HepG2 (cell line): Measurements from ENCODE around the gene INTS1. TPM values are rescaled to one million over a fixed set of nuclear protein-coding genes. Genes with fewer than 3 reads are reported as not detected.
A peak's percentile ranks its signal among the peaks of the same experiment; 100 is the strongest.

Source experiments
- ATM ChIP-seq: fragments of 450-650 bp; IDR thresholded peaks from 2 replicates; pipeline ENCODE4 v1.7.1; 2017; ENCODE audit warnings: mild to moderate bottlenecking, borderline replicate concordance
- DNMT1 ChIP-seq: sonication (generic); formaldehyde crosslinking; IDR thresholded peaks from 2 replicates; pipeline ENCODE4 v1.5.1; 2020; ENCODE audit warnings: mild to moderate bottlenecking, missing genetic modification reagents
- EED ChIP-seq: sonication (generic); formaldehyde crosslinking; IDR thresholded peaks from 2 replicates; pipeline ENCODE4 v1.5.0; 2020; ENCODE audit warnings: mild to moderate bottlenecking, missing genetic modification reagents
- MAFF ChIP-seq: IDR thresholded peaks from 2 replicates; pipeline ENCODE4 v1.6.1; 2011; ENCODE audit warnings: low read depth, low read length, improper control_type of control experiment
- MAZ ChIP-seq, 2 experiments: sonication (generic) in 1 of 2; formaldehyde crosslinking in 1 of 2; IDR thresholded peaks; 2 replicates each; pipeline versions ENCODE4 v1.5.0 to v1.6.1; 2012 to 2020; ENCODE audit warnings: low read depth in 2 of 2, mild to moderate bottlenecking in 2 of 2, borderline replicate concordance in 1 of 2, improper control_type of control experiment in 1 of 2, low read length in 1 of 2, missing genetic modification reagents in 1 of 2, moderate library complexity in 1 of 2
- NFKB2 ChIP-seq: sonication (generic); formaldehyde crosslinking; IDR thresholded peaks from 2 replicates; pipeline ENCODE4 v1.4.0; 2020; ENCODE audit warnings: missing genetic modification reagents, borderline replicate concordance
- NONO ChIP-seq, 2 experiments: fragments of 450-650 bp in 1 of 2; sonication (generic) in 1 of 2; formaldehyde crosslinking in 1 of 2; IDR thresholded peaks in 1 of 2; conservative IDR thresholded peaks in 1 of 2; 2 replicates each; pipeline versions ENCODE4 v1.6.1 to v1.8.0; 2017 to 2022; ENCODE audit warnings: mild to moderate bottlenecking in 1 of 2, missing genetic modification reagents in 1 of 2, moderate library complexity in 1 of 2
- PLRG1 ChIP-seq: fragments of 450-650 bp; conservative IDR thresholded peaks from 2 replicates; pipeline ENCODE4 v1.6.1; 2016
- PRMT3 ChIP-seq: sonication (generic); formaldehyde crosslinking; IDR thresholded peaks from 2 replicates; pipeline ENCODE4 v1.8.1; 2022; ENCODE audit warnings: low read depth, mild to moderate bottlenecking, moderate library complexity, missing genetic modification reagents, borderline replicate concordance
- RFX3 ChIP-seq: IDR thresholded peaks from 2 replicates; pipeline ENCODE4 v1.6.1; 2016; ENCODE audit warnings: missing biosample characterization, missing genetic modification reagents
- SIN3B ChIP-seq: fragments of 150-350 bp; IDR thresholded peaks from 2 replicates; pipeline ENCODE4 v1.6.1; 2014; ENCODE audit warnings: low read length
- SMARCE1 ChIP-seq: fragments of 450-650 bp; IDR thresholded peaks from 2 replicates; pipeline ENCODE4 v1.6.1; 2017; ENCODE audit warnings: borderline replicate concordance
- TCF7L2 ChIP-seq: IDR thresholded peaks from 2 replicates; pipeline ENCODE4 v1.6.1; 2011; ENCODE audit warnings: mild to moderate bottlenecking, low read depth, low read length, moderate library complexity
- TEAD2 ChIP-seq: sonication (generic); formaldehyde crosslinking; IDR thresholded peaks from 2 replicates; pipeline ENCODE4 v1.9.0; 2021; ENCODE audit warnings: missing genetic modification reagents
- TERF1 ChIP-seq: sonication (generic); formaldehyde crosslinking; IDR thresholded peaks from 2 replicates; pipeline ENCODE4 v1.8.0; 2022; ENCODE audit warnings: mild to moderate bottlenecking, missing genetic modification reagents, moderate library complexity
- ZBTB25 ChIP-seq: IDR thresholded peaks from 2 replicates; pipeline ENCODE4 v1.6.1; 2018; ENCODE audit warnings: missing genetic modification reagents
- ZC3H4 ChIP-seq: sonication (generic); formaldehyde crosslinking; IDR thresholded peaks from 2 replicates; pipeline ENCODE4 v1.4.0; 2020; ENCODE audit warnings: missing genetic modification reagents, borderline replicate concordance
- ZFX ChIP-seq: sonication (generic); formaldehyde crosslinking; IDR thresholded peaks from 2 replicates; pipeline ENCODE4 v1.4.0; 2020; ENCODE audit warnings: mild to moderate bottlenecking, low read depth, missing genetic modification reagents, moderate library complexity
- ZNF740 ChIP-seq: sonication (generic); formaldehyde crosslinking; IDR thresholded peaks from 2 replicates; pipeline ENCODE4 v1.4.0; 2020; ENCODE audit warnings: missing genetic modification reagents
- ZNF792 ChIP-seq: IDR thresholded peaks from 2 replicates; pipeline ENCODE4 v1.6.1; 2016
- polyA plus RNA-seq, 8 experiments: library from polyadenylated mRNA; depleted of rRNA in 3 of 8; stranded (reverse) in 7 of 8; unstranded in 1 of 8; fragments of >200 nt; fragmentation: Illumina TruSeq in 4 of 8; extraction: Trizol in 4 of 8; gene quantifications; 2 replicates each; pipeline versions ENCODE4 v1.2.1 to v1.2.3, GENCODE V29; 2011 to 2016; ENCODE audit warnings: low read depth in 4 of 8, missing spikeins in 1 of 8, mixed read lengths in 1 of 8; ENCODE audit not compliant: insufficient read depth in 1 of 8
- total RNA-seq, 5 experiments: library from RNA; depleted of rRNA; stranded (reverse); fragments of >200 nt; fragmentation: Illumina TruSeq; extraction: Trizol; gene quantifications; 2 replicates each; pipeline ENCODE4 v1.2.3, GENCODE V29; 2016; ENCODE audit warnings: low read depth in 1 of 5
- TF ChIP-seq, protein P1 (sequence below): IDR thresholded peaks from 2 replicates; pipeline ENCODE4 v1.6.1; 2016
- TF ChIP-seq, protein P2 (sequence below): sonication (generic); formaldehyde crosslinking; IDR thresholded peaks from 2 replicates; pipeline ENCODE4 v1.4.0; 2020; ENCODE audit warnings: mild to moderate bottlenecking, low read depth, missing genetic modification reagents
- TF ChIP-seq, protein P3 (sequence below): sonication (generic); formaldehyde crosslinking; IDR thresholded peaks from 2 replicates; pipeline ENCODE4 v1.5.0; 2020; ENCODE audit warnings: mild to moderate bottlenecking, missing genetic modification reagents

The INTS1 gene
- total and polyA plus RNA-seq, 2 of the 13 experiments (the other 11 are each of a cell fraction or from before 2014, with no cell fraction given), result 13.7 to 29.0 TPM

- TF ChIP-seq, protein P1, sequence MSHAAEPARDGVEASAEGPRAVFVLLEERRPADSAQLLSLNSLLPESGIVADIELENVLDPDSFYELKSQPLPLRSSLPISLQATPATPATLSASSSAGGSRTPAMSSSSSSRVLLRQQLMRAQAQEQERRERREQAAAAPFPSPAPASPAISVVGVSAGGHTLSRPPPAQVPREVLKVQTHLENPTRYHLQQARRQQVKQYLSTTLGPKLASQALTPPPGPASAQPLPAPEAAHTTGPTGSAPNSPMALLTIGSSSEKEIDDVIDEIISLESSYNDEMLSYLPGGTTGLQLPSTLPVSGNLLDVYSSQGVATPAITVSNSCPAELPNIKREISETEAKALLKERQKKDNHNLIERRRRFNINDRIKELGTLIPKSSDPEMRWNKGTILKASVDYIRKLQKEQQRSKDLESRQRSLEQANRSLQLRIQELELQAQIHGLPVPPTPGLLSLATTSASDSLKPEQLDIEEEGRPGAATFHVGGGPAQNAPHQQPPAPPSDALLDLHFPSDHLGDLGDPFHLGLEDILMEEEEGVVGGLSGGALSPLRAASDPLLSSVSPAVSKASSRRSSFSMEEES (CRISPR knock-in tag), result 0 out of 2 replicates have a peak, but pooled peaks have one; percentile 36
- TF ChIP-seq PRMT3 (CRISPR knock-in tag), result no peak
- TF ChIP-seq TEAD2 (CRISPR knock-in tag), result no peak
- TF ChIP-seq NFKB2, result peak; percentile 60; the same call in 1 of the 2 replicates
- no peak for TF ChIP-seq RFX3 (CRISPR knock-in tag)
- no peak for TF ChIP-seq ZBTB25 (CRISPR knock-in tag)
- no peak for TF ChIP-seq MAFF
- TF ChIP-seq, protein P2, sequence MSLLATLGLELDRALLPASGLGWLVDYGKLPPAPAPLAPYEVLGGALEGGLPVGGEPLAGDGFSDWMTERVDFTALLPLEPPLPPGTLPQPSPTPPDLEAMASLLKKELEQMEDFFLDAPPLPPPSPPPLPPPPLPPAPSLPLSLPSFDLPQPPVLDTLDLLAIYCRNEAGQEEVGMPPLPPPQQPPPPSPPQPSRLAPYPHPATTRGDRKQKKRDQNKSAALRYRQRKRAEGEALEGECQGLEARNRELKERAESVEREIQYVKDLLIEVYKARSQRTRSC (CRISPR knock-in tag), result no peak
- TF ChIP-seq, protein P3, sequence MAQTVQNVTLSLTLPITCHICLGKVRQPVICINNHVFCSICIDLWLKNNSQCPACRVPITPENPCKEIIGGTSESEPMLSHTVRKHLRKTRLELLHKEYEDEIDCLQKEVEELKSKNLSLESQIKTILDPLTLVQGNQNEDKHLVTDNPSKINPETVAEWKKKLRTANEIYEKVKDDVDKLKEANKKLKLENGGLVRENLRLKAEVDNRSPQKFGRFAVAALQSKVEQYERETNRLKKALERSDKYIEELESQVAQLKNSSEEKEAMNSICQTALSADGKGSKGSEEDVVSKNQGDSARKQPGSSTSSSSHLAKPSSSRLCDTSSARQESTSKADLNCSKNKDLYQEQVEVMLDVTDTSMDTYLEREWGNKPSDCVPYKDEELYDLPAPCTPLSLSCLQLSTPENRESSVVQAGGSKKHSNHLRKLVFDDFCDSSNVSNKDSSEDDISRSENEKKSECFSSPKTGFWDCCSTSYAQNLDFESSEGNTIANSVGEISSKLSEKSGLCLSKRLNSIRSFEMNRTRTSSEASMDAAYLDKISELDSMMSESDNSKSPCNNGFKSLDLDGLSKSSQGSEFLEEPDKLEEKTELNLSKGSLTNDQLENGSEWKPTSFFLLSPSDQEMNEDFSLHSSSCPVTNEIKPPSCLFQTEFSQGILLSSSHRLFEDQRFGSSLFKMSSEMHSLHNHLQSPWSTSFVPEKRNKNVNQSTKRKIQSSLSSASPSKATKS (CRISPR knock-in tag), result no peak
- TF ChIP-seq ZC3H4 (CRISPR knock-in tag), result no peak
- no peak for TF ChIP-seq MAZ (IDR thresholded peaks at IDR 0.05; ENCODE audit: borderline replicate concordance, low read depth, low read length)
- 0 out of 2 replicates have a peak, but pooled peaks have one; percentile 43 for TF ChIP-seq MAZ (CRISPR knock-in tag; IDR thresholded peaks at IDR 0.05; ENCODE audit: low read depth)
- TF ChIP-seq PLRG1, result no peak
- TF ChIP-seq ZNF740 (CRISPR knock-in tag), result 0 out of 2 replicates have a peak, but pooled peaks have one; percentile 25
- no peak for TF ChIP-seq TERF1
- no peak for TF ChIP-seq SMARCE1
- TF ChIP-seq TCF7L2, result no peak
- 0 out of 2 replicates have a peak, but pooled peaks have one; percentile 26 for TF ChIP-seq DNMT1
- no peak for TF ChIP-seq NONO (IDR thresholded peaks at IDR 0.05)
- TF ChIP-seq NONO (CRISPR knock-in tag; conservative IDR thresholded peaks at IDR 0.05), result peak; percentile 54; the same call in 1 of the 2 replicates
- no peak for TF ChIP-seq SIN3B
- TF ChIP-seq EED (CRISPR knock-in tag), result no peak
- no peak for TF ChIP-seq ZNF792 (CRISPR knock-in tag)
- TF ChIP-seq ZFX, result peak; percentile 76
- no peak for TF ChIP-seq ATM
Measured at GRCh38 chr7:1473864-1474512, 30.2 kb downstream of the INTS1 start (continued).
